Testis (tissue), 2 donors: ENCODE data around the gene REC8.

ENCODE experiments used
- POLR2A ChIP-seq: fragments of 450-650 bp; IDR thresholded peaks from one replicate; pipeline ENCODE4 v1.6.1; 2017; ENCODE audit warnings: antibody characterized with exemption, mild to moderate bottlenecking, moderate library complexity
- TF ChIP-seq, protein P1 (sequence below), 3 experiments: fragments of 450-650 bp in 2 of 3; fragments of 200-600 bp in 1 of 3; sonication (generic) in 1 of 3; IDR thresholded peaks; one replicate each; pipeline ENCODE4 v1.5.1; 2016 to 2019; ENCODE audit warnings: antibody characterized with exemption in 3 of 3, mild to moderate bottlenecking in 2 of 3, moderate library complexity in 1 of 3

DNA sequence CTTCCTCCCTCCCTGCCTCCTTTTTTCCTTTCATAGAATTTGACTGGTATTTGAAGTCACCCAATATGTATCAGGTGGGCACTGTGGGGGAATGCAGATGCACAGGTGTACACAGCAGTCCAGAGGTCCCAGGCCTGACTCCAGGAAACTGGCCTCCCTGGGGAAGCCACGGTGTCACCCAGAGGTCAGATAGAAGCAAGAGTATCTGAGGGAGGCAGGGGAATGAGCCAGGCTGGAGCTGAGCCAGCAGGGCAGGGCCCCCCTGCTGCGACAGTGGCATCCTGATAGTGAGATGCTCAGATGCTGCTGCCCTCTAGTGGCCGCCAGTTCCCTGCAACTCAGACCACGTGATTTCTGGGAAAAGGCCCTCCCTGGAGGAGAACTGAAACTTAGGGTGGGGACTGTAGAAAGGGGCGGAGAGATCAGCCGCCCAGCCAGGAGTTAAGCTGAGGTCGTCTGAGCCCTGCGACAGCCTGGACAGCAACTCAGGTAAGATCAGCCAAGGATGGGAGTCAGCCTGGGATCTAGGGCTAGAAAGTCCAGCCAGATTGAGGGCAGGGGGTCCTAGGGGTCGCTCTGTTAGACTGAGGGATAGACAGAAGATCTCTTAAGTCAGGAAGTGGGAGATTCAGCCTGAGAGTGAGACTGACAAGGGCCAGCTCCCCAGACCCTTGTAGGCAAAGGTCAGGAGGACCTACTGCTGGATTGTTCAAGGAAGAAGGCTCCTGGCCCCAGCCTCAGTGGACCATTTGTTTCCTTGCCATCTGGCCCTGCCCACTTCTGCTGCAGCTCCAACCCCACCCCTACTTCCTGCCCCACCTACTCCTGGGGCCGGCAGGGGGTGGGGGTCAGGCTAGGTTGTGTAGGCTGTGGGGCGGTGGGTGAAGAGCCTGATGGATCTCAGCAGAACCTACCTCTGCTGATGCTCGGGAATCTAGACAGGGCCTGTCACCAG lies 10.8 kb upstream of the REC8 start, which contains the start of gene IRF9:
- TF ChIP-seq, protein P1, sequence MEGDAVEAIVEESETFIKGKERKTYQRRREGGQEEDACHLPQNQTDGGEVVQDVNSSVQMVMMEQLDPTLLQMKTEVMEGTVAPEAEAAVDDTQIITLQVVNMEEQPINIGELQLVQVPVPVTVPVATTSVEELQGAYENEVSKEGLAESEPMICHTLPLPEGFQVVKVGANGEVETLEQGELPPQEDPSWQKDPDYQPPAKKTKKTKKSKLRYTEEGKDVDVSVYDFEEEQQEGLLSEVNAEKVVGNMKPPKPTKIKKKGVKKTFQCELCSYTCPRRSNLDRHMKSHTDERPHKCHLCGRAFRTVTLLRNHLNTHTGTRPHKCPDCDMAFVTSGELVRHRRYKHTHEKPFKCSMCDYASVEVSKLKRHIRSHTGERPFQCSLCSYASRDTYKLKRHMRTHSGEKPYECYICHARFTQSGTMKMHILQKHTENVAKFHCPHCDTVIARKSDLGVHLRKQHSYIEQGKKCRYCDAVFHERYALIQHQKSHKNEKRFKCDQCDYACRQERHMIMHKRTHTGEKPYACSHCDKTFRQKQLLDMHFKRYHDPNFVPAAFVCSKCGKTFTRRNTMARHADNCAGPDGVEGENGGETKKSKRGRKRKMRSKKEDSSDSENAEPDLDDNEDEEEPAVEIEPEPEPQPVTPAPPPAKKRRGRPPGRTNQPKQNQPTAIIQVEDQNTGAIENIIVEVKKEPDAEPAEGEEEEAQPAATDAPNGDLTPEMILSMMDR (IDR thresholded peaks at IDR 0.05), result peak; percentile 94 to 99 (median 98)
- TF ChIP-seq POLR2A, result peak; percentile 25
